Neuronal stem cell (in vitro differentiated cells): Measurements from ENCODE around the gene TLCD3B.

Source experiments
- DNase-seq: peaks from one replicate; pipeline ENCODE4 v3.0.0-alpha.2; 2013; ENCODE audit warnings: low spot score
- H2AFZ ChIP-seq: one replicate; pipeline ENCODE4 v1.6.1; 2013; ENCODE audit warnings: mild to moderate bottlenecking, low read length, inconsistent platforms
- H2AK5ac ChIP-seq: 2 replicates; pipeline ENCODE4 v1.6.1; 2013; ENCODE audit warnings: low read depth, mild to moderate bottlenecking, inconsistent platforms, low read length, moderate library complexity, mixed read lengths
- H2BK120ac ChIP-seq: 2 replicates; pipeline ENCODE4 v1.6.1; 2013; ENCODE audit warnings: low read depth, mild to moderate bottlenecking, inconsistent platforms, low read length, moderate library complexity, mixed read lengths
- H2BK12ac ChIP-seq: one replicate; pipeline ENCODE4 v1.6.1; 2013; ENCODE audit warnings: low read length, inconsistent platforms
- H2BK15ac ChIP-seq: 2 replicates; pipeline ENCODE4 v1.6.1; 2013; ENCODE audit warnings: mild to moderate bottlenecking, low read length, inconsistent platforms, mixed read lengths
- H2BK5ac ChIP-seq: one replicate; pipeline ENCODE4 v1.6.1; 2013; ENCODE audit warnings: inconsistent platforms, mild to moderate bottlenecking, low read length, moderate library complexity
- H3K14ac ChIP-seq: one replicate; pipeline ENCODE4 v1.6.1; 2013; ENCODE audit warnings: low read length, inconsistent platforms
- H3K18ac ChIP-seq: 2 replicates; pipeline ENCODE4 v1.6.1; 2013; ENCODE audit warnings: low read length, inconsistent platforms
- H3K23ac ChIP-seq: 2 replicates; pipeline ENCODE4 v1.6.1; 2013; ENCODE audit warnings: low read depth, mild to moderate bottlenecking, mixed read lengths, low read length, inconsistent platforms; ENCODE audit not compliant: poor library complexity
- H3K27ac ChIP-seq: replicated peaks from 3 replicates; pipeline ENCODE4 v1.5.1; 2013; ENCODE audit warnings: low read length, inconsistent platforms
- H3K27me3 ChIP-seq, 3 experiments: 2 replicates each; pipeline ENCODE4 v1.6.1; 2013; ENCODE audit warnings: low read length in 3 of 3, mild to moderate bottlenecking in 2 of 3, inconsistent platforms in 1 of 3, low read depth in 1 of 3, mixed read lengths in 1 of 3, moderate library complexity in 1 of 3; ENCODE audit not compliant: control insufficient read depth in 3 of 3, insufficient read depth in 3 of 3
- H3K36me3 ChIP-seq, 2 donors: replicated peaks in 1 of 2; 2 replicates each; pipeline ENCODE4 v1.6.1; 2013; ENCODE audit warnings: low read length in 2 of 2; ENCODE audit not compliant: control insufficient read depth in 2 of 2, insufficient read depth in 2 of 2
- H3K4ac ChIP-seq: 2 replicates; pipeline ENCODE4 v1.6.1; 2013; ENCODE audit warnings: inconsistent platforms, mild to moderate bottlenecking, low read length, moderate library complexity
- H3K4me1 ChIP-seq, 2 donors: 1 replicate in 1 of 2; 2 replicates in 1 of 2; pipeline ENCODE4 v1.6.1; 2013; ENCODE audit warnings: low read length in 2 of 2, low read depth in 1 of 2; ENCODE audit not compliant: control insufficient read depth in 2 of 2, insufficient read depth in 1 of 2
- H3K4me2 ChIP-seq: one replicate; pipeline ENCODE4 v1.6.1; 2013; ENCODE audit warnings: mild to moderate bottlenecking, low read length, inconsistent platforms; ENCODE audit not compliant: insufficient read depth, poor library complexity, severe bottlenecking
- H3K4me3 ChIP-seq, 2 donors: 2 replicates each; pipeline ENCODE4 v1.5.1; 2013; ENCODE audit warnings: low read length in 2 of 2, mild to moderate bottlenecking in 2 of 2, inconsistent platforms in 1 of 2, moderate library complexity in 1 of 2
- H3K79me1 ChIP-seq: one replicate; pipeline ENCODE4 v1.6.1; 2013; ENCODE audit warnings: low read depth, mild to moderate bottlenecking, inconsistent platforms, low read length, moderate library complexity
- H3K9ac ChIP-seq: one replicate; pipeline ENCODE4 v1.6.1; 2013; ENCODE audit warnings: mild to moderate bottlenecking, low read depth, low read length, inconsistent platforms; ENCODE audit not compliant: poor library complexity
- H3K9me3 ChIP-seq, 2 donors: replicated peaks in 1 of 2; 2 replicates each; pipeline versions ENCODE3 to v1.6.1; 2013; ENCODE audit warnings: low read length in 2 of 2, mild to moderate bottlenecking in 2 of 2, inconsistent platforms in 1 of 2, low read depth in 1 of 2, mixed read lengths in 1 of 2, moderate library complexity in 1 of 2; ENCODE audit not compliant: control insufficient read depth in 2 of 2, insufficient read depth in 1 of 2
- H4K8ac ChIP-seq: one replicate; pipeline ENCODE4 v1.6.1; 2013; ENCODE audit warnings: low read depth, mild to moderate bottlenecking, inconsistent platforms, low read length, moderate library complexity
- H4K91ac ChIP-seq: one replicate; pipeline ENCODE4 v1.6.1; 2013; ENCODE audit warnings: low read length, low read depth, mild to moderate bottlenecking, inconsistent platforms; ENCODE audit not compliant: poor library complexity
- WGBS, 2 donors: extraction: QIAGEN DNeasy Blood & Tissue Kit; methylation state at CpG; one replicate each; pipeline ENCODE4 v1.1.7; 2013; ENCODE audit warnings: missing lambda C conversion rate in 2 of 2, mixed read lengths in 1 of 2; ENCODE audit not compliant: insufficient read length in 2 of 2, insufficient replicate concordance in 1 of 2; ENCODE audit errors: extremely low coverage in 2 of 2; 5-methylcytosine and 5-hydroxymethylcytosine counted together

The TLCD3B gene

DNA sequence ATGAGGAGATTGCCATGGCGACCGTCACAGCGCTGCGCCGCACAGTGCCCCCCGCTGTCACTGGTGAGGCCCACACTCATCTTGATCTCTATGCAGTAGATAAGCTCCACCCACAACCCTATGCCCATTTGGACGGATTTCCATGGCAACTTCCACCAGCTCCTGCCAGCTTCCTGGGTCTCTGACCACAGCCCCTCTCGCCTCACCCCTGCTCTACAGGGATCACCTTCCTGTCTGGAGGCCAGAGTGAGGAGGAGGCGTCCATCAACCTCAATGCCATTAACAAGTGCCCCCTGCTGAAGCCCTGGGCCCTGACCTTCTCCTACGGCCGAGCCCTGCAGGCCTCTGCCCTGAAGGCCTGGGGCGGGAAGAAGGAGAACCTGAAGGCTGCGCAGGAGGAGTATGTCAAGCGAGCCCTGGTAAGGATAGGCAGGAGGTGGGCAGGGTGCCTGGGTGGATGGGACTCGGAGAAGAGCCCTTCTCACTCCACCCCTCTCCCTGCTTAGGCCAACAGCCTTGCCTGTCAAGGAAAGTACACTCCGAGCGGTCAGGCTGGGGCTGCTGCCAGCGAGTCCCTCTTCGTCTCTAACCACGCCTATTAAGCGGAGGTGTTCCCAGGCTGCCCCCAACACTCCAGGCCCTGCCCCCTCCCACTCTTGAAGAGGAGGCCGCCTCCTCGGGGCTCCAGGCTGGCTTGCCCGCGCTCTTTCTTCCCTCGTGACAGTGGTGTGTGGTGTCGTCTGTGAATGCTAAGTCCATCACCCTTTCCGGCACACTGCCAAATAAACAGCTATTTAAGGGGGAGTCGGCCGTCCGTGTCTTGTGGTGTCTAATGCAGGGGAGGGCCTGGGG is 38.8 kb upstream of the TLCD3B start:
- Histone ChIP-seq H3K79me1 (peaks cover 17% of the 10 kb centered on the region), H2BK120ac (no peak overlapping the region), H3K23ac (peak overlapping the region; percentile 47), H3K14ac (no peak overlapping the region), H3K36me3 (peaks cover 40 to 69% of the 10 kb centered on the region in 2 donors), H3K18ac (no peak overlapping the region), H2BK5ac (no peak overlapping the region), H3K27ac (no peak overlapping the region), H3K9ac (no peak overlapping the region), H2AFZ (no peak overlapping the region), H3K27me3 (no peaks in the 10 kb centered on the region), H3K9me3 (no peaks in the 10 kb centered on the region), H3K4me3 (no peak overlapping the region), H2BK12ac (no peak overlapping the region), H2AK5ac (no peak overlapping the region), H3K4me2 (no peak overlapping the region), H3K4me1 (peaks cover 4 to 14% of the 10 kb centered on the region in 2 donors), H4K8ac (no peak overlapping the region), H2BK15ac (no peak overlapping the region), H4K91ac (no peak overlapping the region), H3K4ac (no peak overlapping the region)
- DNase-seq: no peak
- no CpG with 5 or more reads among the region's 31 CpGs for WGBS, 2 donors

GRCh38 chr16:30068750-30069610 is 37.9 kb upstream of the TLCD3B start:
- Histone ChIP-seq H3K36me3 (peaks cover 40 to 69% of the 10 kb centered on the region in 2 donors), H3K4me3 (peak overlapping the region in 1 of 2 donors; percentile 1)
- no peak for DNase-seq

GRCh38 chr16:30068333-30068732 is 37.3 kb upstream of the TLCD3B start:
- Histone ChIP-seq H2BK12ac (no peak overlapping the region), H4K8ac (no peak overlapping the region), H3K36me3 (peaks cover 40 to 69% of the 10 kb centered on the region in 2 donors), H3K18ac (no peak overlapping the region), H3K9ac (no peak overlapping the region), H3K14ac (no peak overlapping the region), H3K4me1 (peaks cover 13 to 23% of the 10 kb centered on the region in 2 donors), H3K4ac (no peak overlapping the region), H3K9me3 (no peaks in the 10 kb centered on the region), H3K27me3 (no peaks in the 10 kb centered on the region), H2AFZ (no peak overlapping the region), H2AK5ac (no peak overlapping the region), H2BK5ac (no peak overlapping the region), H4K91ac (no peak overlapping the region), H2BK120ac (no peak overlapping the region), H3K4me2 (no peak overlapping the region), H2BK15ac (no peak overlapping the region), H3K79me1 (peaks cover 17% of the 10 kb centered on the region), H3K23ac (no peak overlapping the region), H3K4me3 (no peak overlapping the region), H3K27ac (no peak overlapping the region)
- no CpG with 5 or more reads among the region's 9 CpGs for WGBS, 2 donors
- no peak for DNase-seq

More at GRCh38 chr16:30068750-30069610, 37.9 kb upstream of the TLCD3B start:
- Histone ChIP-seq H3K27ac (no peak overlapping the region), H3K27me3 (no peaks in the 10 kb centered on the region), H3K9me3 (no peaks in the 10 kb centered on the region), H3K14ac (no peak overlapping the region), H2AFZ (no peak overlapping the region), H2AK5ac (no peak overlapping the region), H3K9ac (no peak overlapping the region), H3K4me2 (no peak overlapping the region), H2BK15ac (no peak overlapping the region), H4K91ac (no peak overlapping the region), H3K23ac (no peak overlapping the region), H3K18ac (no peak overlapping the region), H4K8ac (no peak overlapping the region), H3K4me1 (peaks cover 7 to 16% of the 10 kb centered on the region in 2 donors), H3K4ac (no peak overlapping the region), H2BK5ac (no peak overlapping the region), H3K79me1 (peaks cover 17% of the 10 kb centered on the region), H2BK12ac (no peak overlapping the region), H2BK120ac (no peak overlapping the region)
- no CpG with 5 or more reads among the region's 17 CpGs for WGBS, 2 donors

- Histone ChIP-seq H3K4me2 (no peak overlapping the region), H3K79me1 (peaks cover 17% of the 10 kb centered on the region), H3K23ac (no peak overlapping the region), H3K4ac (no peak overlapping the region), H3K9me3 (no peaks in the 10 kb centered on the region), H2AK5ac (no peak overlapping the region), H3K27me3 (no peaks in the 10 kb centered on the region), H4K91ac (no peak overlapping the region), H3K4me1 (peaks cover 15 to 24% of the 10 kb centered on the region in 2 donors), H2BK12ac (no peak overlapping the region), H2BK5ac (no peak overlapping the region), H3K36me3 (peaks cover 40 to 64% of the 10 kb centered on the region in 2 donors), H4K8ac (no peak overlapping the region), H3K14ac (no peak overlapping the region), H3K27ac (no peak overlapping the region), H2BK15ac (no peak overlapping the region), H3K18ac (no peak overlapping the region), H2BK120ac (no peak overlapping the region), H3K4me3 (peak overlapping the region in 1 of 2 donors; percentile 14), H2AFZ (no peak overlapping the region), H3K9ac (no peak overlapping the region)
- no peak for DNase-seq
- WGBS, 2 donors: no CpG with 5 or more reads among the region's 6 CpGs
These were observed 36.5 kb upstream of the TLCD3B start for GRCh38 chr16:30067584-30067916.
